A549 (cell line): ENCODE data around the gene GTPBP6. TPM values are rescaled to one million over a fixed set of nuclear protein-coding genes. Genes with fewer than 3 reads are reported as not detected.

Experiments used
- ATAC-seq, 2 experiments: fragments of 200-7000 bp in 1 of 2; fragments of >200 bp in 1 of 2; cut with Nextera tagmentation in 1 of 2; cut with Tn5 transposase in 1 of 2; 3 replicates each; pipeline versions ENCODE4 v1.8.0 to v1.9.1; 2018 to 2020; ENCODE audit warnings: mild to moderate bottlenecking in 1 of 2, moderate library complexity in 1 of 2
- CTCF ChIA-PET: fragments of 300-600 bp; sonication (Branson Sonifier 250); formaldehyde crosslinking; extraction: SDS; loops from one replicate; lab custom pipeline; 2021; ENCODE audit warnings: antibody characterized with exemption, inconsistent platforms; lab: Yijun Ruan, JAX
- POLR2A ChIA-PET: fragments of 350-600 bp; formaldehyde crosslinking; extraction: SDS; loops from one replicate; lab custom pipeline; 2021; ENCODE audit warnings: antibody characterized with exemption, inconsistent platforms; lab: Yijun Ruan, JAX
- DNase-seq, 2 experiments: peaks; one replicate each; pipeline versions ENCODE4 v3.0.0 to v3.0.0-alpha.2; 2011 to 2016; ENCODE audit warnings: low read depth in 1 of 2, low spot score in 1 of 2
- FAIRE-seq: peaks from 2 replicates; lab custom pipeline; 2011; peaks lifted over from hg19 to GRCh38; lab: Jason Lieb, UNC
- H3K27ac ChIP-seq, 2 experiments: fragments of >200 bp; sonication (Bioruptor Twin); formaldehyde crosslinking; 3 replicates each; pipeline ENCODE4 v1.5.1; 2016 to 2017
- H3K4me1 ChIP-seq: fragments of >200 bp; sonication (Bioruptor Twin); formaldehyde crosslinking; 3 replicates; pipeline ENCODE4 v1.6.1; 2016
- H3K4me2 ChIP-seq: fragments of >200 bp; sonication (Bioruptor Twin); formaldehyde crosslinking; 3 replicates; pipeline ENCODE4 v1.6.1; 2016
- H3K4me3 ChIP-seq: fragments of >200 bp; sonication (Bioruptor Twin); formaldehyde crosslinking; 3 replicates; pipeline ENCODE4 v1.5.1; 2016
- H3K9me3 ChIP-seq: fragments of >200 bp; sonication (Bioruptor Twin); formaldehyde crosslinking; 3 replicates; pipeline ENCODE4 v1.6.1; 2016
- BHLHE40 ChIP-seq: IDR thresholded peaks from 2 replicates; pipeline ENCODE4 v1.6.1; 2012; ENCODE audit warnings: low read depth, low read length, inconsistent platforms
- CEBPB ChIP-seq, 2 experiments: fragments of >200 bp in 1 of 2; sonication (Bioruptor Twin) in 1 of 2; formaldehyde crosslinking in 1 of 2; IDR thresholded peaks; 2 replicates each; pipeline ENCODE4 v1.6.1; 2012 to 2016
- CHD2 ChIP-seq: fragments of 150-350 bp; IDR thresholded peaks from 2 replicates; pipeline ENCODE4 v1.6.1; 2014; ENCODE audit warnings: low read length; ENCODE audit not compliant: partially characterized antibody
- E2F6 ChIP-seq: IDR thresholded peaks from 2 replicates; pipeline ENCODE4 v1.6.1; 2012; ENCODE audit warnings: low read depth, borderline replicate concordance
- EHF ChIP-seq: fragments of 250-450 bp; sonication (Bioruptor Pico); IDR thresholded peaks from 2 replicates; pipeline ENCODE4 v1.5.0; 2020; ENCODE audit warnings: mild to moderate bottlenecking
- EHMT2 ChIP-seq: fragments of 200-600 bp; sonication (generic); IDR thresholded peaks from 2 replicates; pipeline ENCODE4 v1.6.1; 2016; ENCODE audit warnings: antibody characterized with exemption, low read depth, mild to moderate bottlenecking, moderate library complexity
- ESRRA ChIP-seq: fragments of 150-350 bp; IDR thresholded peaks from 2 replicates; pipeline ENCODE4 v1.6.1; 2014; ENCODE audit warnings: mild to moderate bottlenecking, low read length, borderline replicate concordance
- FOXS1 ChIP-seq: fragments of 250-450 bp; sonication (Bioruptor Pico); IDR thresholded peaks from 2 replicates; pipeline ENCODE4 v1.5.0; 2020; ENCODE audit warnings: mild to moderate bottlenecking, moderate library complexity
- GATA3 ChIP-seq: IDR thresholded peaks from 2 replicates; pipeline ENCODE4 v1.6.1; 2012; ENCODE audit warnings: borderline replicate concordance
- HDAC2 ChIP-seq: fragments of 200-600 bp; sonication (generic); IDR thresholded peaks from 2 replicates; pipeline ENCODE4 v1.6.1; 2016
- HEYL ChIP-seq: fragments of 250-450 bp; sonication (Bioruptor Pico); IDR thresholded peaks from 2 replicates; pipeline ENCODE4 v1.8.0; 2021; ENCODE audit warnings: mild to moderate bottlenecking, moderate library complexity
- HMGXB4 ChIP-seq: fragments of 250-450 bp; sonication (Bioruptor Pico); IDR thresholded peaks from 2 replicates; pipeline ENCODE4 v1.5.0; 2021; ENCODE audit warnings: mild to moderate bottlenecking, moderate library complexity, borderline replicate concordance
- HOXA7 ChIP-seq: fragments of 250-450 bp; sonication (Bioruptor Pico); IDR thresholded peaks from 2 replicates; pipeline ENCODE4 v1.5.0; 2020; ENCODE audit warnings: mild to moderate bottlenecking, moderate library complexity
- HOXB13 ChIP-seq: fragments of 250-450 bp; sonication (Bioruptor Pico); IDR thresholded peaks from 2 replicates; pipeline ENCODE4 v1.5.0; 2020; ENCODE audit warnings: low read depth, mild to moderate bottlenecking, moderate library complexity
- HOXB5 ChIP-seq: fragments of 250-450 bp; sonication (Bioruptor Pico); IDR thresholded peaks from 2 replicates; pipeline ENCODE4 v1.5.0; 2020; ENCODE audit warnings: mild to moderate bottlenecking, moderate library complexity
- JUNB ChIP-seq: fragments of >200 bp; sonication (Bioruptor Twin); formaldehyde crosslinking; IDR thresholded peaks from 2 replicates; pipeline ENCODE4 v1.6.1; 2016
- KDM1A ChIP-seq: fragments of 200-600 bp; sonication (generic); IDR thresholded peaks from 2 replicates; pipeline ENCODE4 v1.6.1; 2016; ENCODE audit warnings: low read depth, mild to moderate bottlenecking
- MAFK ChIP-seq: fragments of 450-650 bp; IDR thresholded peaks from 2 replicates; pipeline ENCODE4 v1.6.1; 2014; ENCODE audit not compliant: partially characterized antibody
- MAX ChIP-seq: IDR thresholded peaks from 2 replicates; pipeline ENCODE4 v1.6.1; 2012
- MAZ ChIP-seq: fragments of 150-350 bp; IDR thresholded peaks from 2 replicates; pipeline ENCODE4 v1.6.1; 2014; ENCODE audit warnings: antibody characterized with exemption, low read depth, low read length, borderline replicate concordance
- NR3C1 ChIP-seq: fragments of >200 bp; sonication (Bioruptor Twin); formaldehyde crosslinking; IDR thresholded peaks from 3 replicates; pipeline ENCODE4 v1.6.1; 2017
- POLR2A ChIP-seq: IDR thresholded peaks from 2 replicates; pipeline ENCODE4 v1.6.1; 2012; ENCODE audit warnings: mild to moderate bottlenecking, low read length
- RFX5 ChIP-seq: fragments of 450-650 bp; IDR thresholded peaks from 2 replicates; pipeline ENCODE4 v1.7.1; 2014; ENCODE audit warnings: antibody characterized with exemption, mild to moderate bottlenecking, moderate library complexity
- RNF2 ChIP-seq: fragments of 200-600 bp; sonication (generic); IDR thresholded peaks from 2 replicates; pipeline ENCODE4 v1.6.1; 2016; ENCODE audit warnings: low read depth, mild to moderate bottlenecking, antibody characterized with exemption, moderate library complexity, borderline replicate concordance
- SREBF2 ChIP-seq: fragments of 450-650 bp; IDR thresholded peaks from 2 replicates; pipeline ENCODE4 v1.6.1; 2014; ENCODE audit warnings: mild to moderate bottlenecking, moderate library complexity
- TFCP2L1 ChIP-seq: fragments of 250-450 bp; sonication (Bioruptor Pico); IDR thresholded peaks from 2 replicates; pipeline ENCODE4 v1.5.0; 2021; ENCODE audit warnings: mild to moderate bottlenecking
- ZC3H11A ChIP-seq: fragments of 450-650 bp; IDR thresholded peaks from 2 replicates; pipeline ENCODE4 v1.6.1; 2014; ENCODE audit warnings: antibody characterized with exemption, mild to moderate bottlenecking
- ZNF302 ChIP-seq: fragments of 250-450 bp; sonication (Bioruptor Pico); IDR thresholded peaks from 2 replicates; pipeline ENCODE4 v1.9.0; 2021; ENCODE audit warnings: inconsistent platforms, mild to moderate bottlenecking, moderate library complexity
- ZSCAN20 ChIP-seq: fragments of 250-450 bp; sonication (Bioruptor Pico); IDR thresholded peaks from 2 replicates; pipeline ENCODE4 v1.8.0; 2022; ENCODE audit warnings: mild to moderate bottlenecking, moderate library complexity
- WGBS: methylation state at CpG from one replicate; pipeline ENCODE4 v1.1.6; 2017; ENCODE audit errors: missing lambda C conversion rate; 5-methylcytosine and 5-hydroxymethylcytosine counted together
- polyA plus RNA-seq, 4 experiments: library from polyadenylated mRNA; depleted of rRNA in 3 of 4; stranded (reverse); fragments of >200 nt; fragmentation: RNase III in 1 of 4; extraction: RNeasy Plus Mini Kit Qiagen cat#74134 plus additional on column Dnase treatment in 1 of 4; gene quantifications; 2 replicates in 3 of 4; 3 replicates in 1 of 4; pipeline ENCODE4 v1.2.3, GENCODE V29; 2011 to 2017
- TF ChIP-seq, protein P1 (sequence below): fragments of 450-650 bp; IDR thresholded peaks from 2 replicates; pipeline ENCODE4 v1.6.1; 2014; ENCODE audit warnings: antibody characterized with exemption
- TF ChIP-seq, protein P2 (sequence below): fragments of >200 bp; sonication (Bioruptor Twin); formaldehyde crosslinking; IDR thresholded peaks from 3 replicates; pipeline ENCODE4 v1.6.1; 2016

Gene GTPBP6
- polyA plus RNA-seq, 2 of the 4 experiments (the other 2 are of a cell fraction): 26.0 to 41.2 TPM

- FAIRE-seq (no peak), DNase-seq (no peak), ATAC-seq (no peak)
- ChIA-PET CTCF (no interaction called here), POLR2A (no interaction called here)
- Histone ChIP-seq H3K9me3 (no peaks in the 10 kb centered on the region), H3K27ac (no peak overlapping the region), H3K4me2 (no peak overlapping the region), H3K4me1 (peaks cover 4% of the 10 kb centered on the region; the same call in 1 of the 3 replicates), H3K4me3 (no peak overlapping the region)
- TF ChIP-seq KDM1A: no peak
- no peak for TF ChIP-seq MAFK
- TF ChIP-seq HOXB13 (CRISPR knock-in tag): no peak
- TF ChIP-seq, protein P1, sequence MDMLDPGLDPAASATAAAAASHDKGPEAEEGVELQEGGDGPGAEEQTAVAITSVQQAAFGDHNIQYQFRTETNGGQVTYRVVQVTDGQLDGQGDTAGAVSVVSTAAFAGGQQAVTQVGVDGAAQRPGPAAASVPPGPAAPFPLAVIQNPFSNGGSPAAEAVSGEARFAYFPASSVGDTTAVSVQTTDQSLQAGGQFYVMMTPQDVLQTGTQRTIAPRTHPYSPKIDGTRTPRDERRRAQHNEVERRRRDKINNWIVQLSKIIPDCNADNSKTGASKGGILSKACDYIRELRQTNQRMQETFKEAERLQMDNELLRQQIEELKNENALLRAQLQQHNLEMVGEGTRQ: no peak
- 93% methylated on average over 37 of the region's 39 CpGs for WGBS
Observed at GRCh38 chrX:352582-353314, 34.2 kb upstream of the GTPBP6 start.

- no peaks in the 10 kb centered on the region for H3K4me1 ChIP-seq
- H3K4me3 ChIP-seq: no peak overlapping the region
- H3K4me2 ChIP-seq: no peak overlapping the region
- TF ChIP-seq SREBF2: no peak
- TF ChIP-seq HOXB5 (CRISPR knock-in tag): no peak
- TF ChIP-seq GATA3: no peak
- no peak for TF ChIP-seq TFCP2L1
- no peak for TF ChIP-seq ESRRA
- TF ChIP-seq EHF: no peak
- no peak for TF ChIP-seq RFX5
- no peak for TF ChIP-seq CEBPB (IDR thresholded peaks at IDR 0.05)
- TF ChIP-seq MAZ: no peak
- TF ChIP-seq, protein P2, sequence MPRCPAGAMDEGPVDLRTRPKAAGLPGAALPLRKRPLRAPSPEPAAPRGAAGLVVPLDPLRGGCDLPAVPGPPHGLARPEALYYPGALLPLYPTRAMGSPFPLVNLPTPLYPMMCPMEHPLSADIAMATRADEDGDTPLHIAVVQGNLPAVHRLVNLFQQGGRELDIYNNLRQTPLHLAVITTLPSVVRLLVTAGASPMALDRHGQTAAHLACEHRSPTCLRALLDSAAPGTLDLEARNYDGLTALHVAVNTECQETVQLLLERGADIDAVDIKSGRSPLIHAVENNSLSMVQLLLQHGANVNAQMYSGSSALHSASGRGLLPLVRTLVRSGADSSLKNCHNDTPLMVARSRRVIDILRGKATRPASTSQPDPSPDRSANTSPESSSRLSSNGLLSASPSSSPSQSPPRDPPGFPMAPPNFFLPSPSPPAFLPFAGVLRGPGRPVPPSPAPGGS: no peak
- TF ChIP-seq ZNF302: no peak
- no peak for TF ChIP-seq BHLHE40
- no peak for TF ChIP-seq HOXB13 (CRISPR knock-in tag)
- no peak for TF ChIP-seq NR3C1
- TF ChIP-seq E2F6: no peak
- TF ChIP-seq ZC3H11A: no peak
- no peak for TF ChIP-seq RNF2
- no peak for TF ChIP-seq ZSCAN20
- TF ChIP-seq, all 56 proteins: peak for 0
- CTCF ChIA-PET: no interaction called here
- no peak for FAIRE-seq
- no peak for ATAC-seq
- Histone ChIP-seq H3K27ac (no peak overlapping the region), H3K9me3 (no peaks in the 10 kb centered on the region)
- WGBS: 94% methylated on average over 27 of the region's 27 CpGs
- POLR2A ChIA-PET: no interaction called here
- no peak for DNase-seq
Observed at GRCh38 chrX:352181-352580, 33.6 kb upstream of the GTPBP6 start.

- WGBS: 87% methylated on average over 10 of the region's 10 CpGs
- Histone ChIP-seq H3K27ac (no peak overlapping the region), H3K9me3 (no peaks in the 10 kb centered on the region), H3K4me3 (no peak overlapping the region), H3K4me2 (no peak overlapping the region), H3K4me1 (no peaks in the 10 kb centered on the region)
- ChIA-PET POLR2A (no interaction called here), CTCF (no interaction called here)
- DNase-seq: no peak
- no peak for TF ChIP-seq HEYL
- no peak for TF ChIP-seq E2F6
- TF ChIP-seq HMGXB4 (CRISPR knock-in tag): no peak
- no peak for TF ChIP-seq HDAC2
- no peak for TF ChIP-seq MAX
- no peak for TF ChIP-seq POLR2A
- no peak for TF ChIP-seq EHMT2
- no peak for TF ChIP-seq FOXS1 (CRISPR knock-in tag)
- no peak for TF ChIP-seq SREBF2
- no peak for TF ChIP-seq HOXA7 (CRISPR knock-in tag)
- TF ChIP-seq JUNB: no peak
- no peak for TF ChIP-seq CHD2
- FAIRE-seq: no peak
- no peak for ATAC-seq
Observed at GRCh38 chrX:351736-352135, 33.1 kb upstream of the GTPBP6 start.
